ENCODE results near the gene CPA4.

DNA sequence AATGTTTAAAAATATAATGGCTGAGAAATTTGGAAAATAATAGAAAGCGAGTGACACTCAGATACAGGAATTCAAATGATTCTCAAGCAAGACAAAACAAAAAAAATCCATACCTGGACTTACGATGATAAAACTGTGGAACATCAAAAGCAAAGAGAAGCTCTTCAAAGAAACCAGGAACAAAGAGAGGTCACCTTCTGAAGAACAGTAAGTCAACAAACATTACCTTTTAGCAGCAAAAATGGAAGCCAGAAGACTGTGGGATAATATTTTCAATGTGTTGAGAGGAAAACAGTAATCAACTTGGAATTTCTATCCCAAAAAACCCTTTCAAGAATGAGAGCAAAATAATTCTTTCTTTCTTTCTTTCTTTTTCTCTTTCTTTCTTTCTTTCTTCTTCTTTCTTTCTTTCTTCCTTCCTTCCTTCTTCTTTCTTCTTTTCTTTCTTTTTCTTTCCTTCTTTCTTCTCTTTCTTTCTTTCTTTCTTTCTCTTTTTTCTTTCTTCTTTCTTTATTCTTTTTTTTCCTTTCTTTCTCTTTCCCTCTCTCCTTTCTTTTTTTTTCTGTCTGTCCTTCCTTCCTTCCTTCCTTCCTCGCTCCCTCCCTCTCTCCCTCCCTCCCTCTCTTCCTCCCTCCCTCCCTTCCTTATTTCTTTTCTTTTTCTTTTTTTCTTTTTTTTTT, 49.9 kb downstream of the CPA4 start:
- TF ChIP-seq POLR2AphosphoS5 (IDR thresholded peaks at IDR 0.05): no peak
- TF ChIP-seq, protein P1, sequence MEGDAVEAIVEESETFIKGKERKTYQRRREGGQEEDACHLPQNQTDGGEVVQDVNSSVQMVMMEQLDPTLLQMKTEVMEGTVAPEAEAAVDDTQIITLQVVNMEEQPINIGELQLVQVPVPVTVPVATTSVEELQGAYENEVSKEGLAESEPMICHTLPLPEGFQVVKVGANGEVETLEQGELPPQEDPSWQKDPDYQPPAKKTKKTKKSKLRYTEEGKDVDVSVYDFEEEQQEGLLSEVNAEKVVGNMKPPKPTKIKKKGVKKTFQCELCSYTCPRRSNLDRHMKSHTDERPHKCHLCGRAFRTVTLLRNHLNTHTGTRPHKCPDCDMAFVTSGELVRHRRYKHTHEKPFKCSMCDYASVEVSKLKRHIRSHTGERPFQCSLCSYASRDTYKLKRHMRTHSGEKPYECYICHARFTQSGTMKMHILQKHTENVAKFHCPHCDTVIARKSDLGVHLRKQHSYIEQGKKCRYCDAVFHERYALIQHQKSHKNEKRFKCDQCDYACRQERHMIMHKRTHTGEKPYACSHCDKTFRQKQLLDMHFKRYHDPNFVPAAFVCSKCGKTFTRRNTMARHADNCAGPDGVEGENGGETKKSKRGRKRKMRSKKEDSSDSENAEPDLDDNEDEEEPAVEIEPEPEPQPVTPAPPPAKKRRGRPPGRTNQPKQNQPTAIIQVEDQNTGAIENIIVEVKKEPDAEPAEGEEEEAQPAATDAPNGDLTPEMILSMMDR (IDR thresholded peaks at IDR 0.05): no peak
- TF ChIP-seq POLR2A (IDR thresholded peaks at IDR 0.05): no peak
